ENCODE measurements around the gene USP21. TPM values are rescaled to one million over a fixed set of nuclear protein-coding genes. Genes with fewer than 3 reads are reported as not detected.

Gene USP21
- total and polyA plus RNA-seq, 9 of the 15 experiments (the other 6 are each of a cell fraction or from before 2014, with no cell fraction given), result 4.9 to 52.4 (median 21.6) TPM

DNA sequence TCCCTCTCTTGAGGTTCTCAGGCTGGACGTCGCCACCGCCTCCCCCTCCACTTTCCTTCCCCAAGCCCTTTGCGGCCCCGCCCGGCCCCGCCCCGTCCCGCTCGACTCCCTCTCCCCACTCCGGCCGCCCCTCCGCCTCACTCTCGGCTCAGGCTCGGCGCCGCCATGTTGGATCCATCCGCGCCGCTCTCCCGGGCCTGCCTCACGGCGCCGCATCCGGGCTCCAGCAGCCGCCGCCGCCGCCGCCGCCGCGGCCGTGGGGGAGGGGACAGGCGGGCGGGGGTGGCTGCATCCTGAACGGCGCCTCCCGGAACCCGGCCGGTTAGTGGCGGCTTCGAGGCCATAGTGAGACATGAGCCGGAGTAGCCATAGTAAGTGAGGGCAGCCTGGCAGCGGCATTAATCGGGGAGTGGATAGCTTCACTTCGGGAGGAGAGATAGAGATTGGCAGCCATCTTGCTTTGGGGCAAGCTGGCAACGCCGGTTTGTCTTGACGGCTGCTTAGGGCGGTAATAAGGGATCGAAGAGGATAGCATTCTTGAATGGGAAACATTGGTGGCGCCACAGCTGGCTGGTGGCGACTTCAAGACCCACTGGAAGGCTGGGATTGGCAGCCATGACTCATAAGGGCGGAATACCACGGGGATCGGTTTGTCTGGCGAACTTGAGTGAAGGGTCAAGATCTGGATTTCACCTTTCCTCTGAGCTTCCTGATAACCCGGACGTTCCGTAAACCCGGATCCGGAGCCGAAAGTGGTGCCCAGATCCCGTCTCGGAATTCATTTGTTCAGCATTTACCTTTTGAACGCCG, 26.7 kb upstream of the USP21 start, which contains the start of gene DEDD (continued):
- TF ChIP-seq, protein P1, sequence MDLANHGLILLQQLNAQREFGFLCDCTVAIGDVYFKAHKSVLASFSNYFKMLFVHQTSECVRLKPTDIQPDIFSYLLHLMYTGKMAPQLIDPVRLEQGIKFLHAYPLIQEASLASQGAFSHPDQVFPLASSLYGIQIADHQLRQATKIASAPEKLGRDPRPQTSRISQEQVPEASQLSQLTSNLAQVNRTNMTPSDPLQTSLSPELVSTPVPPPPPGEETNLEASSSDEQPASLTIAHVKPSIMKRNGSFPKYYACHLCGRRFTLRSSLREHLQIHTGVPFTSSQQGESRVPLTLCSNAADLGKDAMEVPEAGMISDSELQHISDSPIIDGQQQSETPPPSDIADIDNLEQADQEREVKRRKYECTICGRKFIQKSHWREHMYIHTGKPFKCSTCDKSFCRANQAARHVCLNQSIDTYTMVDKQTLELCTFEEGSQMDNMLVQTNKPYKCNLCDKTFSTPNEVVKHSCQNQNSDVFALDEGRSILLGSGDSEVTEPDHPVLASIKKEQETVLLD (IDR thresholded peaks at IDR 0.05), result peak; percentile 67; the same call in 1 of the 2 replicates
- TF ChIP-seq U2AF2 (optimal IDR thresholded peaks at IDR 0.05; ENCODE audit: low read depth, low read length) (no peak), ZNF354B (CRISPR knock-in tag; IDR thresholded peaks at IDR 0.05) (no peak), SAFB (IDR thresholded peaks at IDR 0.05; ENCODE audit: borderline replicate concordance, low read depth, low read length) (no peak), FOXA1 (IDR thresholded peaks at IDR 0.05; ENCODE audit: borderline replicate concordance) (no peak), CCNT2 (IDR thresholded peaks at IDR 0.05; ENCODE audit: borderline replicate concordance, extremely low read depth, insufficient read length, low read depth, low read length) (peak; percentile 59), ADNP (tag; IDR thresholded peaks at IDR 0.05) (no peak), HDAC6 (IDR thresholded peaks at IDR 0.05; ENCODE audit: low read depth, low read length) (no peak), BACH1 (tag; IDR thresholded peaks at IDR 0.05) (peak; percentile 86; the same call in 1 of the 2 replicates), ETV5 (CRISPR knock-in tag; IDR thresholded peaks at IDR 0.05; ENCODE audit: low read depth) (peak; percentile 59), FOXJ3 (CRISPR knock-in tag; IDR thresholded peaks at IDR 0.05) (no peak), NFE2 (IDR thresholded peaks at IDR 0.05; ENCODE audit: low read depth) (no peak), NR2C1 (IDR thresholded peaks at IDR 0.05) (peak; percentile 91), NR2C1 (tag; IDR thresholded peaks at IDR 0.05) (peak; percentile 95), SETDB1 (IDR thresholded peaks at IDR 0.05; ENCODE audit: low read length) (no peak), ZNF146 (CRISPR knock-in tag; IDR thresholded peaks at IDR 0.05; ENCODE audit: unreplicated experiment) (no peak)
- TF ChIP-seq, protein P2, sequence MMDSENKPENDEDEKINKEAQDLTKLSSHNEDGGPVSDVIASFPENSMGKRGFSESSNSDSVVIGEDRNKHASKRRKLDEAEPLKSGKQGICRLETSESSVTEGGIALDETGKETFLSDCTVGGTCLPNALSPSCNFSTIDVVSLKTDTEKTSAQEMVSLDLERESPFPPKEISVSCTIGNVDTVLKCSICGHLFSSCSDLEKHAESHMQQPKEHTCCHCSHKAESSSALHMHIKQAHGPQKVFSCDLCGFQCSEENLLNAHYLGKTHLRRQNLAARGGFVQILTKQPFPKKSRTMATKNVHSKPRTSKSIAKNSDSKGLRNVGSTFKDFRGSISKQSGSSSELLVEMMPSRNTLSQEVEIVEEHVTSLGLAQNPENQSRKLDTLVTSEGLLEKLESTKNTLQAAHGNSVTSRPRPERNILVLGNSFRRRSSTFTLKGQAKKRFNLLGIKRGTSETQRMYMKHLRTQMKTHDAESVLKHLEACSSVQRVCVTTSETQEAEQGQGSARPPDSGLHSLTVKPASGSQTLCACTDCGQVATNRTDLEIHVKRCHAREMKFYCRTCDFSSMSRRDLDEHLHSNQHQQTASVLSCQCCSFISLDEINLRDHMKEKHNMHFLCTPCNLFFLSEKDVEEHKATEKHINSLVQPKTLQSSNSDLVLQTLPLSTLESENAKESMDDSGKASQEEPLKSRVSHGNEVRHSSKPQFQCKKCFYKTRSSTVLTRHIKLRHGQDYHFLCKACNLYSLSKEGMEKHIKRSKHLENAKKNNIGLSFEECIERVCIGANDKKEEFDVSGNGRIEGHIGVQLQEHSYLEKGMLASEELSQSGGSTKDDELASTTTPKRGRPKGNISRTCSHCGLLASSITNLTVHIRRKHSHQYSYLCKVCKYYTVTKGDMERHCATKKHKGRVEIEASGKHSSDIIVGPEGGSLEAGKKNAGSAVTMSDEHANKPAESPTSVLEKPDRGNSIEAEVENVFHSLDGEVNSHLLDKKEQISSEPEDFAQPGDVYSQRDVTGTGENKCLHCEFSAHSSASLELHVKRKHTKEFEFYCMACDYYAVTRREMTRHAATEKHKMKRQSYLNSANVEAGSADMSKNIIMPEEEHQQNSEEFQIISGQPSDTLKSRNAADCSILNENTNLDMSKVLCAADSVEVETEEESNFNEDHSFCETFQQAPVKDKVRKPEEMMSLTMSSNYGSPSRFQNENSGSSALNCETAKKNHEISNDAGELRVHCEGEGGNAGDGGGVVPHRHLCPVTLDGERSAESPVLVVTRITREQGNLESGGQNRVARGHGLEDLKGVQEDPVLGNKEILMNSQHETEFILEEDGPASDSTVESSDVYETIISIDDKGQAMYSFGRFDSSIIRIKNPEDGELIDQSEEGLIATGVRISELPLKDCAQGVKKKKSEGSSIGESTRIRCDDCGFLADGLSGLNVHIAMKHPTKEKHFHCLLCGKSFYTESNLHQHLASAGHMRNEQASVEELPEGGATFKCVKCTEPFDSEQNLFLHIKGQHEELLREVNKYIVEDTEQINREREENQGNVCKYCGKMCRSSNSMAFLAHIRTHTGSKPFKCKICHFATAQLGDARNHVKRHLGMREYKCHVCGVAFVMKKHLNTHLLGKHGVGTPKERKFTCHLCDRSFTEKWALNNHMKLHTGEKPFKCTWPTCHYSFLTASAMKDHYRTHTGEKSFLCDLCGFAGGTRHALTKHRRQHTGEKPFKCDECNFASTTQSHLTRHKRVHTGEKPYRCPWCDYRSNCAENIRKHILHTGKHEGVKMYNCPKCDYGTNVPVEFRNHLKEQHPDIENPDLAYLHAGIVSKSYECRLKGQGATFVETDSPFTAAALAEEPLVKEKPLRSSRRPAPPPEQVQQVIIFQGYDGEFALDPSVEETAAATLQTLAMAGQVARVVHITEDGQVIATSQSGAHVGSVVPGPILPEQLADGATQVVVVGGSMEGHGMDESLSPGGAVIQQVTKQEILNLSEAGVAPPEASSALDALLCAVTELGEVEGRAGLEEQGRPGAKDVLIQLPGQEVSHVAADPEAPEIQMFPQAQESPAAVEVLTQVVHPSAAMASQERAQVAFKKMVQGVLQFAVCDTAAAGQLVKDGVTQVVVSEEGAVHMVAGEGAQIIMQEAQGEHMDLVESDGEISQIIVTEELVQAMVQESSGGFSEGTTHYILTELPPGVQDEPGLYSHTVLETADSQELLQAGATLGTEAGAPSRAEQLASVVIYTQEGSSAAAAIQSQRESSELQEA (IDR thresholded peaks at IDR 0.05; ENCODE audit: low read depth), result no peak
- TF ChIP-seq, protein P3, sequence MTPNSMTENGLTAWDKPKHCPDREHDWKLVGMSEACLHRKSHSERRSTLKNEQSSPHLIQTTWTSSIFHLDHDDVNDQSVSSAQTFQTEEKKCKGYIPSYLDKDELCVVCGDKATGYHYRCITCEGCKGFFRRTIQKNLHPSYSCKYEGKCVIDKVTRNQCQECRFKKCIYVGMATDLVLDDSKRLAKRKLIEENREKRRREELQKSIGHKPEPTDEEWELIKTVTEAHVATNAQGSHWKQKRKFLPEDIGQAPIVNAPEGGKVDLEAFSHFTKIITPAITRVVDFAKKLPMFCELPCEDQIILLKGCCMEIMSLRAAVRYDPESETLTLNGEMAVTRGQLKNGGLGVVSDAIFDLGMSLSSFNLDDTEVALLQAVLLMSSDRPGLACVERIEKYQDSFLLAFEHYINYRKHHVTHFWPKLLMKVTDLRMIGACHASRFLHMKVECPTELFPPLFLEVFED (CRISPR knock-in tag; conservative IDR thresholded peaks at IDR 0.05), result no peak
